HG02588 (cell line): ENCODE data around the gene SOD1.

Source experiments
- ATAC-seq: cut with Tn5 transposase; IDR thresholded peaks from one replicate; pipeline ENCODE4 v1.9.1; 2021; ENCODE audit warnings: mild to moderate bottlenecking, moderate library complexity; ENCODE audit not compliant: unreplicated experiment

SOD1 gene

GRCh38 chr21:31678478-31678877, 19.0 kb downstream of the SOD1 start:
- no peak for ATAC-seq

- no peak for ATAC-seq
Measured at GRCh38 chr21:31682620-31683019, 23.1 kb downstream of the SOD1 start.

GRCh38 chr21:31683029-31683428, 23.5 kb downstream of the SOD1 start:
- ATAC-seq: no peak

- ATAC-seq: no peak
Measured at GRCh38 chr21:31684918-31685317, 25.4 kb downstream of the SOD1 start.

- no peak for ATAC-seq
Measured at GRCh38 chr21:31686272-31686915, 26.9 kb downstream of the SOD1 start.

GRCh38 chr21:31687108-31687507, 27.6 kb downstream of the SOD1 start:
- ATAC-seq: no peak

GRCh38 chr21:31688603-31689368, 29.3 kb downstream of the SOD1 start:
- no peak for ATAC-seq

GRCh38 chr21:31693222-31693621, 33.7 kb downstream of the SOD1 start:
- no peak for ATAC-seq

- no peak for ATAC-seq
Measured at GRCh38 chr21:31696424-31696823, 36.9 kb downstream of the SOD1 start.

GRCh38 chr21:31698461-31698860, 39.0 kb downstream of the SOD1 start:
- no peak for ATAC-seq

GRCh38 chr21:31700040-31700439, 40.5 kb downstream of the SOD1 start:
- ATAC-seq: no peak

- ATAC-seq: no peak
Measured at GRCh38 chr21:31706562-31706961, 47.1 kb downstream of the SOD1 start.

- ATAC-seq: no peak
Measured at GRCh38 chr21:31707499-31707898, 48.0 kb downstream of the SOD1 start.

- ATAC-seq: no peak
Measured at GRCh38 chr21:31708541-31708940, 49.0 kb downstream of the SOD1 start.

- no peak for ATAC-seq
Measured at GRCh38 chr21:31710586-31710985, 51.1 kb downstream of the SOD1 start.

GRCh38 chr21:31711326-31711725, 51.8 kb downstream of the SOD1 start:
- no peak for ATAC-seq

GRCh38 chr21:31711745-31712285, 52.3 kb downstream of the SOD1 start:
- ATAC-seq: no peak

GRCh38 chr21:31713115-31713514, 53.6 kb downstream of the SOD1 start:
- no peak for ATAC-seq

GRCh38 chr21:31713973-31714740, 54.7 kb downstream of the SOD1 start:
- ATAC-seq: peak; percentile 51

- no peak for ATAC-seq
Measured at GRCh38 chr21:31714741-31715365, 55.4 kb downstream of the SOD1 start.

- ATAC-seq: no peak
Measured at GRCh38 chr21:31716106-31716505, 56.6 kb downstream of the SOD1 start.
